Activated T-helper 1 cell treated with anti-CD3 and anti-CD28 coated beads, Interleukin-2, amount 50 U/mL, for 16 hours (primary cell): Measurements from ENCODE around the gene MALL.
"Not testable (repeated sequence)": the region's sequence is repeated elsewhere in the genome, so short reads cannot be mapped to it uniquely, and the experiment has no call there.

Experiments used
- DNase-seq, 2 donors: peaks; one replicate each; pipeline ENCODE4 v3.0.0-alpha.2; 2020; ENCODE audit warnings: low read depth in 1 of 2, low spot score in 1 of 2

Gene MALL

GRCh38 chr2:110054521-110055407 is 60.9 kb downstream of the MALL start:
- not testable (repeated sequence) for DNase-seq

GRCh38 chr2:110053688-110054087 is 61.9 kb downstream of the MALL start:
- not testable (repeated sequence) for DNase-seq

GRCh38 chr2:110052166-110052565 is 63.5 kb downstream of the MALL start:
- not testable (repeated sequence) for DNase-seq

GRCh38 chr2:110050222-110050621 is 65.4 kb downstream of the MALL start:
- DNase-seq: not testable (repeated sequence)

GRCh38 chr2:110049769-110050168 is 65.9 kb downstream of the MALL start:
- DNase-seq: not testable (repeated sequence)

- DNase-seq: not testable (repeated sequence)
Observed at GRCh38 chr2:110048255-110049197, 67.1 kb downstream of the MALL start.

- not testable (repeated sequence) for DNase-seq
Observed at GRCh38 chr2:110047225-110047624, 68.4 kb downstream of the MALL start.

- not testable (repeated sequence) for DNase-seq
Observed at GRCh38 chr2:110041941-110042660, 73.5 kb downstream of the MALL start.

GRCh38 chr2:110037336-110037735 is 78.3 kb downstream of the MALL start:
- DNase-seq: not testable (repeated sequence)

GRCh38 chr2:110035384-110035783 is 80.2 kb downstream of the MALL start:
- not testable (repeated sequence) for DNase-seq

- DNase-seq: not testable (repeated sequence)
Observed at GRCh38 chr2:110034935-110035334, 80.7 kb downstream of the MALL start.
